HepG2 (cell line): ENCODE results near the gene SLC22A31. TPM values are rescaled to one million over a fixed set of nuclear protein-coding genes. Genes with fewer than 3 reads are reported as not detected.

Experiments used
- ARNTL ChIP-seq: sonication (generic); formaldehyde crosslinking; IDR thresholded peaks from 2 replicates; pipeline ENCODE4 v1.4.0; 2020; ENCODE audit warnings: mild to moderate bottlenecking, missing genetic modification reagents
- CEBPB ChIP-seq: IDR thresholded peaks from 2 replicates; pipeline ENCODE4 v1.6.1; 2011; ENCODE audit warnings: low read depth, low read length, improper control_type of control experiment, borderline replicate concordance
- HDAC2 ChIP-seq: sonication (generic); formaldehyde crosslinking; IDR thresholded peaks from 2 replicates; pipeline ENCODE4 v1.4.0; 2020; ENCODE audit warnings: missing genetic modification reagents
- IRF9 ChIP-seq: sonication (generic); formaldehyde crosslinking; IDR thresholded peaks from 2 replicates; pipeline ENCODE4 v1.8.0; 2022; ENCODE audit warnings: missing genetic modification reagents, mild to moderate bottlenecking, borderline replicate concordance
- MIXL1 ChIP-seq: IDR thresholded peaks from 2 replicates; pipeline ENCODE4 v1.6.1; 2016
- MXD3 ChIP-seq: IDR thresholded peaks from 2 replicates; pipeline ENCODE4 v1.6.1; 2016; ENCODE audit warnings: mild to moderate bottlenecking, missing biosample characterization, missing genetic modification reagents
- RAD21 ChIP-seq: fragments of 450-650 bp; formaldehyde crosslinking; IDR thresholded peaks from 2 replicates; pipeline ENCODE4 v1.5.0; 2020; ENCODE audit warnings: mild to moderate bottlenecking
- SATB2 ChIP-seq: sonication (generic); formaldehyde crosslinking; IDR thresholded peaks from 2 replicates; pipeline ENCODE4 v1.5.0; 2020; ENCODE audit warnings: missing genetic modification reagents
- SMC3 ChIP-seq: IDR thresholded peaks from 2 replicates; pipeline ENCODE4 v1.6.1; 2011; ENCODE audit warnings: low read length, improper control_type of control experiment
- ZMAT3 ChIP-seq: sonication (generic); formaldehyde crosslinking; conservative IDR thresholded peaks from 2 replicates; pipeline ENCODE4 v1.7.0; 2021; ENCODE audit warnings: missing genetic modification reagents
- ZNF232 ChIP-seq: sonication (generic); formaldehyde crosslinking; IDR thresholded peaks from 2 replicates; pipeline ENCODE4 v1.4.0; 2020; ENCODE audit warnings: missing genetic modification reagents, borderline replicate concordance
- ZNF276 ChIP-seq: sonication (generic); formaldehyde crosslinking; IDR thresholded peaks from 2 replicates; pipeline ENCODE4 v1.4.0; 2020; ENCODE audit warnings: mild to moderate bottlenecking, low read depth, missing genetic modification reagents
- ZNF296 ChIP-seq: sonication (generic); formaldehyde crosslinking; conservative IDR thresholded peaks from 2 replicates; pipeline ENCODE4 v1.5.0; 2020; ENCODE audit warnings: mild to moderate bottlenecking, missing genetic modification reagents
- ZNF468 ChIP-seq: sonication (generic); formaldehyde crosslinking; IDR thresholded peaks from 2 replicates; pipeline ENCODE4 v1.8.0; 2022; ENCODE audit warnings: mild to moderate bottlenecking, moderate library complexity, missing genetic modification reagents
- ZNF546 ChIP-seq: sonication (generic); formaldehyde crosslinking; conservative IDR thresholded peaks from 2 replicates; pipeline ENCODE4 v1.8.1; 2023; ENCODE audit warnings: mild to moderate bottlenecking, missing genetic modification reagents
- ZNF747 ChIP-seq: sonication (generic); formaldehyde crosslinking; IDR thresholded peaks from 2 replicates; pipeline ENCODE4 v1.8.1; 2023; ENCODE audit warnings: missing genetic modification reagents, mild to moderate bottlenecking, borderline replicate concordance
- ZNF850 ChIP-seq: sonication (generic); formaldehyde crosslinking; conservative IDR thresholded peaks from 2 replicates; pipeline ENCODE4 v1.9.0; 2021; ENCODE audit warnings: mild to moderate bottlenecking, missing genetic modification reagents
- polyA plus RNA-seq, 8 experiments: library from polyadenylated mRNA; depleted of rRNA in 3 of 8; stranded (reverse) in 7 of 8; unstranded in 1 of 8; fragments of >200 nt; fragmentation: Illumina TruSeq in 4 of 8; extraction: Trizol in 4 of 8; gene quantifications; 2 replicates each; pipeline versions ENCODE4 v1.2.1 to v1.2.3, GENCODE V29; 2011 to 2016; ENCODE audit warnings: low read depth in 4 of 8, missing spikeins in 1 of 8, mixed read lengths in 1 of 8; ENCODE audit not compliant: insufficient read depth in 1 of 8
- total RNA-seq, 5 experiments: library from RNA; depleted of rRNA; stranded (reverse); fragments of >200 nt; fragmentation: Illumina TruSeq; extraction: Trizol; gene quantifications; 2 replicates each; pipeline ENCODE4 v1.2.3, GENCODE V29; 2016; ENCODE audit warnings: low read depth in 1 of 5
- TF ChIP-seq, protein P1 (sequence below): sonication (generic); formaldehyde crosslinking; IDR thresholded peaks from 2 replicates; pipeline ENCODE4 v1.4.0; 2020; ENCODE audit warnings: missing genetic modification reagents
- TF ChIP-seq, protein P2 (sequence below): sonication (generic); formaldehyde crosslinking; IDR thresholded peaks from 2 replicates; pipeline ENCODE4 v1.5.1; 2020; ENCODE audit warnings: missing genetic modification reagents, mild to moderate bottlenecking, borderline replicate concordance
- TF ChIP-seq, protein P3 (sequence below): sonication (generic); formaldehyde crosslinking; IDR thresholded peaks from 2 replicates; pipeline ENCODE4 v1.5.1; 2020; ENCODE audit warnings: missing genetic modification reagents, mild to moderate bottlenecking, borderline replicate concordance
- TF ChIP-seq, protein P4 (sequence below): sonication (generic); formaldehyde crosslinking; IDR thresholded peaks from 2 replicates; pipeline ENCODE4 v1.4.0; 2020; ENCODE audit warnings: missing genetic modification reagents, mild to moderate bottlenecking, borderline replicate concordance

The SLC22A31 gene
- total and polyA plus RNA-seq, 2 of the 13 experiments (the other 11 are each of a cell fraction or from before 2014, with no cell fraction given): 67.3 to 83.3 TPM

DNA sequence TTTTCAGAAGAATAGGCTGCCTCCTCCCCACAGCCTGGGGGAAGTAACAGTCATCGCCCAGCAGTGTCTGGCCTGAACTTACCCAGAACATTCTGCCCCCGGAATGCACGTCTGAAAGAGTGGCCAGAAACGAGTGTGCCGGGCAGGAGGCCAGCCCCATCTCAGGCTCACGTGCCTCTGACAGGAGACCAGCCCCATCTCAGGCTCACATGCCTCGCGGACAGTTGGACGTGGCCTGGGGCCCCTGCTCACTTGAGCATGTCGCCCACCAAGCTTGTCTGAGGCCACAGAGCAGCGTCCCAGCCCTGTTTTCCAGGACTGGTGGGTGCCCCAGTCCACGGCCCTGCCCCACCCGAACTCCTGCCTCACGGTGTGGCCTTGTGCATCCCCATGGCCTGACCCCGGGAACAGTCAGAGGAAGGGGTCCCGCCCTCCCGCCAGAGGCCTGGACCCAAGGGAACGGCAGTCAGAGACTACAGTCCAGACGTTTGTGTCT, 45.1 kb downstream of the SLC22A31 start (continued):
- TF ChIP-seq ZNF276 (CRISPR knock-in tag) (no peak), HDAC2 (no peak), ZNF296 (0 out of 2 replicates have a peak, but pooled peaks have one; percentile 61), RAD21 (CRISPR knock-in tag) (no peak), SATB2 (CRISPR knock-in tag) (no peak), ARNTL (CRISPR knock-in tag) (no peak), ZNF546 (CRISPR knock-in tag) (no peak), MXD3 (no peak), ZNF232 (CRISPR knock-in tag) (no peak), CEBPB (no peak), ZNF747 (no peak), ZMAT3 (CRISPR knock-in tag) (no peak), ZNF468 (CRISPR knock-in tag) (no peak), SMC3 (no peak), MIXL1 (CRISPR knock-in tag) (no peak), ZNF850 (CRISPR knock-in tag) (no peak), IRF9 (CRISPR knock-in tag) (no peak)
- TF ChIP-seq, protein P1, sequence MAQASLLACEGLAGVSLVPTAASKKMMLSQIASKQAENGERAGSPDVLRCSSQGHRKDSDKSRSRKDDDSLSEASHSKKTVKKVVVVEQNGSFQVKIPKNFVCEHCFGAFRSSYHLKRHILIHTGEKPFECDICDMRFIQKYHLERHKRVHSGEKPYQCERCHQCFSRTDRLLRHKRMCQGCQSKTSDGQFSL (CRISPR knock-in tag): no peak
- TF ChIP-seq, protein P2, sequence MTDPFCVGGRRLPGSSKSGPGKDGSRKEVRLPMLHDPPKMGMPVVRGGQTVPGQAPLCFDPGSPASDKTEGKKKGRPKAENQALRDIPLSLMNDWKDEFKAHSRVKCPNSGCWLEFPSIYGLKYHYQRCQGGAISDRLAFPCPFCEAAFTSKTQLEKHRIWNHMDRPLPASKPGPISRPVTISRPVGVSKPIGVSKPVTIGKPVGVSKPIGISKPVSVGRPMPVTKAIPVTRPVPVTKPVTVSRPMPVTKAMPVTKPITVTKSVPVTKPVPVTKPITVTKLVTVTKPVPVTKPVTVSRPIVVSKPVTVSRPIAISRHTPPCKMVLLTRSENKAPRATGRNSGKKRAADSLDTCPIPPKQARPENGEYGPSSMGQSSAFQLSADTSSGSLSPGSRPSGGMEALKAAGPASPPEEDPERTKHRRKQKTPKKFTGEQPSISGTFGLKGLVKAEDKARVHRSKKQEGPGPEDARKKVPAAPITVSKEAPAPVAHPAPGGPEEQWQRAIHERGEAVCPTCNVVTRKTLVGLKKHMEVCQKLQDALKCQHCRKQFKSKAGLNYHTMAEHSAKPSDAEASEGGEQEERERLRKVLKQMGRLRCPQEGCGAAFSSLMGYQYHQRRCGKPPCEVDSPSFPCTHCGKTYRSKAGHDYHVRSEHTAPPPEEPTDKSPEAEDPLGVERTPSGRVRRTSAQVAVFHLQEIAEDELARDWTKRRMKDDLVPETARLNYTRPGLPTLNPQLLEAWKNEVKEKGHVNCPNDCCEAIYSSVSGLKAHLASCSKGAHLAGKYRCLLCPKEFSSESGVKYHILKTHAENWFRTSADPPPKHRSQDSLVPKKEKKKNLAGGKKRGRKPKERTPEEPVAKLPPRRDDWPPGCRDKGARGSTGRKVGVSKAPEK (CRISPR knock-in tag): no peak
- TF ChIP-seq, protein P3, sequence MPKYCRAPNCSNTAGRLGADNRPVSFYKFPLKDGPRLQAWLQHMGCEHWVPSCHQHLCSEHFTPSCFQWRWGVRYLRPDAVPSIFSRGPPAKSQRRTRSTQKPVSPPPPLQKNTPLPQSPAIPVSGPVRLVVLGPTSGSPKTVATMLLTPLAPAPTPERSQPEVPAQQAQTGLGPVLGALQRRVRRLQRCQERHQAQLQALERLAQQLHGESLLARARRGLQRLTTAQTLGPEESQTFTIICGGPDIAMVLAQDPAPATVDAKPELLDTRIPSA (CRISPR knock-in tag): no peak
- TF ChIP-seq, protein P4, sequence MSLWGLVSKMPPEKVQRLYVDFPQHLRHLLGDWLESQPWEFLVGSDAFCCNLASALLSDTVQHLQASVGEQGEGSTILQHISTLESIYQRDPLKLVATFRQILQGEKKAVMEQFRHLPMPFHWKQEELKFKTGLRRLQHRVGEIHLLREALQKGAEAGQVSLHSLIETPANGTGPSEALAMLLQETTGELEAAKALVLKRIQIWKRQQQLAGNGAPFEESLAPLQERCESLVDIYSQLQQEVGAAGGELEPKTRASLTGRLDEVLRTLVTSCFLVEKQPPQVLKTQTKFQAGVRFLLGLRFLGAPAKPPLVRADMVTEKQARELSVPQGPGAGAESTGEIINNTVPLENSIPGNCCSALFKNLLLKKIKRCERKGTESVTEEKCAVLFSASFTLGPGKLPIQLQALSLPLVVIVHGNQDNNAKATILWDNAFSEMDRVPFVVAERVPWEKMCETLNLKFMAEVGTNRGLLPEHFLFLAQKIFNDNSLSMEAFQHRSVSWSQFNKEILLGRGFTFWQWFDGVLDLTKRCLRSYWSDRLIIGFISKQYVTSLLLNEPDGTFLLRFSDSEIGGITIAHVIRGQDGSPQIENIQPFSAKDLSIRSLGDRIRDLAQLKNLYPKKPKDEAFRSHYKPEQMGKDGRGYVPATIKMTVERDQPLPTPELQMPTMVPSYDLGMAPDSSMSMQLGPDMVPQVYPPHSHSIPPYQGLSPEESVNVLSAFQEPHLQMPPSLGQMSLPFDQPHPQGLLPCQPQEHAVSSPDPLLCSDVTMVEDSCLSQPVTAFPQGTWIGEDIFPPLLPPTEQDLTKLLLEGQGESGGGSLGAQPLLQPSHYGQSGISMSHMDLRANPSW (CRISPR knock-in tag): no peak
